A673 (cell line): Measurements from ENCODE around the gene CYTH1. TPM values are rescaled to one million over a fixed set of nuclear protein-coding genes. Genes with fewer than 3 reads are reported as not detected.

Experiments
- BruUV-seq: library from RNA; stranded (reverse); fragments of 400-500 nt; replicated peaks from 2 replicates; lab custom pipeline; 2021; lab: Mats Ljungman, UMichigan
- CTCF ChIA-PET: fragments of 300-600 bp; sonication (Branson Sonifier 250); formaldehyde crosslinking; loops from one replicate; lab custom pipeline; 2022; ENCODE audit warnings: antibody characterized with exemption; lab: Charles Lee
- POLR2A ChIA-PET: fragments of 300-600 bp; sonication (Branson Sonifier 250); formaldehyde crosslinking; loops from one replicate; lab custom pipeline; 2022; ENCODE audit warnings: antibody characterized with exemption; ENCODE audit not compliant: low non-redundant PET; lab: Charles Lee
- DNase-seq: peaks from one replicate; pipeline ENCODE4 v3.0.0-alpha.2; 2015; ENCODE audit warnings: low spot score
- H3K27ac ChIP-seq: fragments of 200-600 bp; sonication (generic); 2 replicates; pipeline ENCODE4 v1.5.1; 2016; ENCODE audit warnings: mixed run types, low read depth, mild to moderate bottlenecking, mixed read lengths, antibody characterized with exemption, low read length; ENCODE audit not compliant: poor library complexity, severe bottlenecking
- H3K27me3 ChIP-seq: fragments of 200-600 bp; sonication (generic); replicated peaks from 2 replicates; pipeline ENCODE4 v1.6.1; 2017; ENCODE audit warnings: mixed run types, low read depth, mild to moderate bottlenecking, mixed read lengths, antibody characterized with exemption, low read length; ENCODE audit not compliant: insufficient read depth, poor library complexity
- H3K36me3 ChIP-seq: fragments of 200-600 bp; sonication (generic); 2 replicates; pipeline ENCODE4 v1.6.1; 2016; ENCODE audit warnings: mixed run types, mild to moderate bottlenecking, mixed read lengths, antibody characterized with exemption, low read length; ENCODE audit not compliant: insufficient read depth, poor library complexity, severe bottlenecking
- H3K4me1 ChIP-seq: fragments of 200-600 bp; sonication (generic); 2 replicates; pipeline ENCODE4 v1.6.1; 2017; ENCODE audit warnings: mixed run types, mild to moderate bottlenecking, mixed read lengths, antibody characterized with exemption, low read length; ENCODE audit not compliant: insufficient read depth, poor library complexity, severe bottlenecking
- H3K4me3 ChIP-seq: fragments of 200-600 bp; sonication (generic); 2 replicates; pipeline ENCODE4 v1.5.1; 2016; ENCODE audit warnings: low read depth, mixed run types, mild to moderate bottlenecking, mixed read lengths, low read length; ENCODE audit not compliant: poor library complexity, severe bottlenecking
- H3K9me3 ChIP-seq: fragments of 200-600 bp; sonication (generic); 2 replicates; pipeline ENCODE4 v1.6.1; 2016; ENCODE audit warnings: mixed run types, low read depth, mild to moderate bottlenecking, mixed read lengths, antibody characterized with exemption, low read length; ENCODE audit not compliant: poor library complexity, severe bottlenecking
- EZH2 ChIP-seq: fragments of 200-600 bp; sonication (generic); IDR thresholded peaks from 2 replicates; pipeline ENCODE4 v1.6.1; 2017; ENCODE audit warnings: borderline replicate concordance, low read depth, mild to moderate bottlenecking, mixed read lengths, antibody characterized with exemption, low read length; ENCODE audit not compliant: poor library complexity, severe bottlenecking
- intact Hi-C: fragments of 100-400 bp; cut with micrococcal nuclease; formaldehyde crosslinking; loops from one replicate; pipeline ENCODE4 v1.10.0; 2022; ENCODE audit not compliant: unreplicated experiment
- total RNA-seq: library from RNA; stranded (reverse); gene quantifications from 2 replicates; pipeline ENCODE4 v1.2.3, GENCODE V29; 2021
- TF ChIP-seq, protein P1 (sequence below): fragments of 300-800, 200-600 bp; sonication (generic); conservative IDR thresholded peaks from 2 replicates; pipeline ENCODE4 v1.5.1; 2017; ENCODE audit warnings: low read depth, mild to moderate bottlenecking, antibody characterized with exemption, low read length, moderate library complexity, mixed read lengths

Gene CYTH1
- total RNA-seq, 1 experiment from 2014 or later = 17.9 TPM

DNA sequence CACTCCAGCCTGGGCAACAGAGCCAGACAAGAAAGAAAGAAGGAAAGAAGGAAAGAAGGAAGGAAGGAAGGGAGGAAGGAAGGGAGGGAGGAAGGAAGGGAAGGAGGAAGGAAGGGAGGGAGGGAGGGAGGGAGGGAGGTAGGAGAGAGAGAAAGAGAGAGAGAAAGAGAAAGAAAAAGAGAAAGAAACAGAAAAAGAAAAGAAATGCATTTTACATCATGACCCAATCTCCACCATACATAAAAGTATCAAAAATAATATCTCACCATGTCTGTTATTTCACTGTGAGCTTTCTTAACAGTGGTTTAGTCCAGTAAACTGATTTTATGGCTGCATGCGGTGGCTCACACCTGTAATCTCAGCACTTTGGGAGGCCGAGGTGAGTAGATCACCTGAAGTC is 70.0 kb downstream of the CYTH1 start:
- TF ChIP-seq, protein P1, sequence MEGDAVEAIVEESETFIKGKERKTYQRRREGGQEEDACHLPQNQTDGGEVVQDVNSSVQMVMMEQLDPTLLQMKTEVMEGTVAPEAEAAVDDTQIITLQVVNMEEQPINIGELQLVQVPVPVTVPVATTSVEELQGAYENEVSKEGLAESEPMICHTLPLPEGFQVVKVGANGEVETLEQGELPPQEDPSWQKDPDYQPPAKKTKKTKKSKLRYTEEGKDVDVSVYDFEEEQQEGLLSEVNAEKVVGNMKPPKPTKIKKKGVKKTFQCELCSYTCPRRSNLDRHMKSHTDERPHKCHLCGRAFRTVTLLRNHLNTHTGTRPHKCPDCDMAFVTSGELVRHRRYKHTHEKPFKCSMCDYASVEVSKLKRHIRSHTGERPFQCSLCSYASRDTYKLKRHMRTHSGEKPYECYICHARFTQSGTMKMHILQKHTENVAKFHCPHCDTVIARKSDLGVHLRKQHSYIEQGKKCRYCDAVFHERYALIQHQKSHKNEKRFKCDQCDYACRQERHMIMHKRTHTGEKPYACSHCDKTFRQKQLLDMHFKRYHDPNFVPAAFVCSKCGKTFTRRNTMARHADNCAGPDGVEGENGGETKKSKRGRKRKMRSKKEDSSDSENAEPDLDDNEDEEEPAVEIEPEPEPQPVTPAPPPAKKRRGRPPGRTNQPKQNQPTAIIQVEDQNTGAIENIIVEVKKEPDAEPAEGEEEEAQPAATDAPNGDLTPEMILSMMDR = no peak
- no peak for TF ChIP-seq EZH2
- DNase-seq = no peak
- H3K36me3 ChIP-seq = no peaks in the 10 kb centered on the region
- H3K27ac ChIP-seq = no peak overlapping the region
- ChIA-PET CTCF (no interaction called here), POLR2A (no interaction called here)
- no peaks in the 10 kb centered on the region for H3K27me3 ChIP-seq
- H3K4me3 ChIP-seq = no peak overlapping the region
- intact Hi-C loops = no loop called here
- H3K4me1 ChIP-seq = peaks cover 19% of the 10 kb centered on the region
- BruUV-seq = no TSS peak
- H3K9me3 ChIP-seq = no peaks in the 10 kb centered on the region

DNA sequence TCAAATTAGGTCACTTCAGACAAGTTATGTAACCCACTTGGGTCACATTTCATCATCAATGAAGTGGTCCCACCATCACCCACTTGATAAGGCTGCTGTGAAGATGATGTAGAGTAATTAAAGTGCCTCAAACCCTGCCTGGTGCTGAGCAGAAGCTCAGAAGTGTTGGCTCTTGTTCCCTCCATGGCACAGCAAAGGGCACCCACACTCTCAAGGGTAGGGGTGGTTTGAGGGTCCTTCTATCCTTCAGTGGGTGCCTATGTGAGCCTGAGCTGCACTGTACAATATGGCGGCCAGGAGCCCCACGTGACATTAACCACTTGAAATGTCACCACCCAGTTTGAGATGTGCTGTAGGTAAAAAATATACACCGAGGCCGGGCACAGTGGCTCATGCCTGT is 71.5 kb downstream of the CYTH1 start:
- H3K27ac ChIP-seq = no peak overlapping the region
- CTCF ChIA-PET = no interaction called here
- TF ChIP-seq, protein P1 = no peak
- TF ChIP-seq EZH2 = no peak
- no peak overlapping the region for H3K4me3 ChIP-seq
- no peaks in the 10 kb centered on the region for H3K9me3 ChIP-seq
- H3K4me1 ChIP-seq = peaks cover 5% of the 10 kb centered on the region
- no TSS peak for BruUV-seq
- DNase-seq = no peak
- H3K27me3 ChIP-seq = no peaks in the 10 kb centered on the region
- POLR2A ChIA-PET = interaction anchor here (0.5 kb wide), 1 partner anchor 862 kb away, joined by 3 read pairs; no protein-coding TSS in a partner anchor
- intact Hi-C loops = no loop called here
- no peaks in the 10 kb centered on the region for H3K36me3 ChIP-seq

DNA sequence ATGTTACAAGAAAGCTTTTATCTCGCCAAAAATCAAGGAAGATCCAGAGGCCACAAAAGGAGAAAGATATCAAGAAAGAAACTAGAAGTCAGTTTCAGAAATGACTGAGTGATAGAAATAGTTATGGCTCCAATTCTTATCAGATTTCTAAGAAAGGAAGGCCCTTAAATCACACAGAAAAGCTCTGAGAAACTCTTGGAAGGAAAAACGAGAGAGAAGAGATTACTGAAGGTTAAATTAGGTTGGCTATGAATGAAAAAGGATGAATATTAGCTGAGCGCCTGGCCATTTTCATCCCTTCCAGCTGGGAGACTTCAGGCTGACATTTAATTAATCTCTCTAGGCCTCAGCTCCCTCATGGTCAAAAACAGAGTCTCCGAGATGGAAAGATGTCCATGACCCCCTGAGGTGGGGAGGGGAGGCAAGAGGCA is 72.3 kb downstream of the CYTH1 start:
- no peaks in the 10 kb centered on the region for H3K27me3 ChIP-seq
- H3K4me3 ChIP-seq = no peak overlapping the region
- no peaks in the 10 kb centered on the region for H3K4me1 ChIP-seq
- H3K36me3 ChIP-seq = no peaks in the 10 kb centered on the region
- peak overlapping the region; percentile 37 for H3K27ac ChIP-seq
- ChIA-PET POLR2A (no interaction called here), CTCF (interaction anchor here (3.4 kb wide), 1 partner anchor 213 kb away, joined by 38 read pairs; no protein-coding TSS in a partner anchor)
- no peaks in the 10 kb centered on the region for H3K9me3 ChIP-seq
- intact Hi-C loops = no loop called here
- TF ChIP-seq EZH2 = no peak
- TF ChIP-seq, protein P1 = no peak
- BruUV-seq = no TSS peak
- no peak for DNase-seq
